HCT116 (cell line): ENCODE measurements around the gene GP1BB.

Experiments used
- EGR1 ChIP-seq: IDR thresholded peaks from 2 replicates; pipeline ENCODE4 v1.6.1; 2012; ENCODE audit warnings: low read depth
- EZH2 ChIP-seq: fragments of 200-600 bp; sonication (generic); IDR thresholded peaks from 2 replicates; pipeline ENCODE4 v1.6.1; 2017; ENCODE audit warnings: antibody characterized with exemption, mixed run types
- POLR2A ChIP-seq: IDR thresholded peaks from 2 replicates; pipeline ENCODE4 v1.7.0; 2011; ENCODE audit warnings: borderline replicate concordance; ENCODE audit not compliant: insufficient read depth, insufficient read length; ENCODE audit errors: extremely low read depth
- SP1 ChIP-seq: IDR thresholded peaks from 2 replicates; pipeline ENCODE4 v1.6.1; 2012; ENCODE audit warnings: low read depth
- SRF ChIP-seq: IDR thresholded peaks from 2 replicates; pipeline ENCODE4 v1.6.1; 2012; ENCODE audit warnings: low read depth
- ZNF274 ChIP-seq: fragments of 200-500 bp; sonication (Bioruptor generic); IDR thresholded peaks from 2 replicates; pipeline ENCODE4 v1.6.1; 2014; ENCODE audit warnings: mild to moderate bottlenecking, low read depth, low read length, inconsistent platforms
- TF ChIP-seq, protein P1 (sequence below), 3 experiments: fragments of 200-600 bp in 1 of 3; sonication (generic) in 1 of 3; IDR thresholded peaks in 2 of 3; conservative IDR thresholded peaks in 1 of 3; 2 replicates each; pipeline ENCODE4 v1.5.1; 2012 to 2017; ENCODE audit warnings: low read depth in 2 of 3, low read length in 2 of 3, antibody characterized with exemption in 1 of 3, borderline replicate concordance in 1 of 3, control low read depth in 1 of 3, mild to moderate bottlenecking in 1 of 3, mixed read lengths in 1 of 3, mixed run types in 1 of 3, moderate library complexity in 1 of 3; ENCODE audit not compliant: insufficient read depth in 1 of 3
- TF ChIP-seq, protein P2 (sequence below): IDR thresholded peaks from 2 replicates; pipeline ENCODE4 v1.6.1; 2012
- TF ChIP-seq, protein P3 (sequence below): IDR thresholded peaks from 2 replicates; pipeline ENCODE4 v1.6.1; 2012; ENCODE audit warnings: low read depth
- TF ChIP-seq, protein P4 (sequence below): IDR thresholded peaks from 2 replicates; pipeline ENCODE4 v1.6.1; 2012

DNA sequence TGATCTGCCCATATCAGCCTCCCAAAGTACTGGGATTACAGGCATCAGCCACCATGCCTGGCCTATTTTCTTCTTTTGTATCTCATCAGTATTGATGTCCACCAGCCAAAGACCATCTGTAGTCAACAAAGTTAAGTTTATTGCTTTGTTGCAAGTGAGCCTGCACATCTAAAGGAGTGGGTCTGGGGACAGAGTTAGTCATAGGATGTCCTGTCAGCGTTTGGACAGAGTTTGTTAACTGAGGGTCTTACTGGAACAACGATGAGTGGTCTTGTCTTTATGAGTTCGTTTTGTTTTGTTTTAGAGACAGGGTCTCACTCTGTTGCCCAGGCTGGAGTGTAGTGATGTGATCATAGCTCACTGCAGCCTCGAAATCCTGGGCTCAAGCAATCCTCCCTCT is 49.7 kb upstream of the GP1BB start:
- TF ChIP-seq, protein P1, sequence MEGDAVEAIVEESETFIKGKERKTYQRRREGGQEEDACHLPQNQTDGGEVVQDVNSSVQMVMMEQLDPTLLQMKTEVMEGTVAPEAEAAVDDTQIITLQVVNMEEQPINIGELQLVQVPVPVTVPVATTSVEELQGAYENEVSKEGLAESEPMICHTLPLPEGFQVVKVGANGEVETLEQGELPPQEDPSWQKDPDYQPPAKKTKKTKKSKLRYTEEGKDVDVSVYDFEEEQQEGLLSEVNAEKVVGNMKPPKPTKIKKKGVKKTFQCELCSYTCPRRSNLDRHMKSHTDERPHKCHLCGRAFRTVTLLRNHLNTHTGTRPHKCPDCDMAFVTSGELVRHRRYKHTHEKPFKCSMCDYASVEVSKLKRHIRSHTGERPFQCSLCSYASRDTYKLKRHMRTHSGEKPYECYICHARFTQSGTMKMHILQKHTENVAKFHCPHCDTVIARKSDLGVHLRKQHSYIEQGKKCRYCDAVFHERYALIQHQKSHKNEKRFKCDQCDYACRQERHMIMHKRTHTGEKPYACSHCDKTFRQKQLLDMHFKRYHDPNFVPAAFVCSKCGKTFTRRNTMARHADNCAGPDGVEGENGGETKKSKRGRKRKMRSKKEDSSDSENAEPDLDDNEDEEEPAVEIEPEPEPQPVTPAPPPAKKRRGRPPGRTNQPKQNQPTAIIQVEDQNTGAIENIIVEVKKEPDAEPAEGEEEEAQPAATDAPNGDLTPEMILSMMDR (IDR thresholded peaks at IDR 0.05 in 2 of 3, conservative IDR thresholded peaks at IDR 0.05 in 1 of 3; ENCODE audit: borderline replicate concordance in 1 of 3, insufficient read depth in 1 of 3, low read depth in 2 of 3, low read length in 2 of 3): no peak
- TF ChIP-seq SRF (no peak), EZH2 (no peak), POLR2A (no peak), EGR1 (no peak), SP1 (no peak), ZNF274 (no peak)
- TF ChIP-seq, protein P2, sequence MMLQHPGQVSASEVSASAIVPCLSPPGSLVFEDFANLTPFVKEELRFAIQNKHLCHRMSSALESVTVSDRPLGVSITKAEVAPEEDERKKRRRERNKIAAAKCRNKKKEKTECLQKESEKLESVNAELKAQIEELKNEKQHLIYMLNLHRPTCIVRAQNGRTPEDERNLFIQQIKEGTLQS: no peak
- TF ChIP-seq, protein P3, sequence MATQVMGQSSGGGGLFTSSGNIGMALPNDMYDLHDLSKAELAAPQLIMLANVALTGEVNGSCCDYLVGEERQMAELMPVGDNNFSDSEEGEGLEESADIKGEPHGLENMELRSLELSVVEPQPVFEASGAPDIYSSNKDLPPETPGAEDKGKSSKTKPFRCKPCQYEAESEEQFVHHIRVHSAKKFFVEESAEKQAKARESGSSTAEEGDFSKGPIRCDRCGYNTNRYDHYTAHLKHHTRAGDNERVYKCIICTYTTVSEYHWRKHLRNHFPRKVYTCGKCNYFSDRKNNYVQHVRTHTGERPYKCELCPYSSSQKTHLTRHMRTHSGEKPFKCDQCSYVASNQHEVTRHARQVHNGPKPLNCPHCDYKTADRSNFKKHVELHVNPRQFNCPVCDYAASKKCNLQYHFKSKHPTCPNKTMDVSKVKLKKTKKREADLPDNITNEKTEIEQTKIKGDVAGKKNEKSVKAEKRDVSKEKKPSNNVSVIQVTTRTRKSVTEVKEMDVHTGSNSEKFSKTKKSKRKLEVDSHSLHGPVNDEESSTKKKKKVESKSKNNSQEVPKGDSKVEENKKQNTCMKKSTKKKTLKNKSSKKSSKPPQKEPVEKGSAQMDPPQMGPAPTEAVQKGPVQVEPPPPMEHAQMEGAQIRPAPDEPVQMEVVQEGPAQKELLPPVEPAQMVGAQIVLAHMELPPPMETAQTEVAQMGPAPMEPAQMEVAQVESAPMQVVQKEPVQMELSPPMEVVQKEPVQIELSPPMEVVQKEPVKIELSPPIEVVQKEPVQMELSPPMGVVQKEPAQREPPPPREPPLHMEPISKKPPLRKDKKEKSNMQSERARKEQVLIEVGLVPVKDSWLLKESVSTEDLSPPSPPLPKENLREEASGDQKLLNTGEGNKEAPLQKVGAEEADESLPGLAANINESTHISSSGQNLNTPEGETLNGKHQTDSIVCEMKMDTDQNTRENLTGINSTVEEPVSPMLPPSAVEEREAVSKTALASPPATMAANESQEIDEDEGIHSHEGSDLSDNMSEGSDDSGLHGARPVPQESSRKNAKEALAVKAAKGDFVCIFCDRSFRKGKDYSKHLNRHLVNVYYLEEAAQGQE: no peak
- TF ChIP-seq, protein P4, sequence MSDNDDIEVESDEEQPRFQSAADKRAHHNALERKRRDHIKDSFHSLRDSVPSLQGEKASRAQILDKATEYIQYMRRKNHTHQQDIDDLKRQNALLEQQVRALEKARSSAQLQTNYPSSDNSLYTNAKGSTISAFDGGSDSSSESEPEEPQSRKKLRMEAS: no peak
